ENCODE results near the gene LILRA2. TPM values are rescaled to one million over a fixed set of nuclear protein-coding genes. Genes with fewer than 3 reads are reported as not detected.
"Not testable (repeated sequence)": the region's sequence is repeated elsewhere in the genome, so short reads cannot be mapped to it uniquely, and the experiment has no call there.

LILRA2 gene
- total RNA-seq, 1 donor from 2014 or later: 0.15 TPM

GRCh38 chr19:54608792-54609191 is 35.2 kb downstream of the LILRA2 start:
- intact Hi-C loops (cut with micrococcal nuclease): no loop called here

GRCh38 chr19:54609356-54609791 is 35.8 kb downstream of the LILRA2 start:
- intact Hi-C loops (cut with micrococcal nuclease): no loop called here

- intact Hi-C loops (cut with micrococcal nuclease): no loop called here
Measured at GRCh38 chr19:54612428-54612827, 38.8 kb downstream of the LILRA2 start.

GRCh38 chr19:54614726-54615125 is 41.1 kb downstream of the LILRA2 start:
- intact Hi-C loops (cut with micrococcal nuclease): no loop called here

- intact Hi-C loops (cut with micrococcal nuclease): no loop called here
Measured at GRCh38 chr19:54616057-54616456, 42.5 kb downstream of the LILRA2 start.

- intact Hi-C loops (cut with micrococcal nuclease): no loop called here
Measured at GRCh38 chr19:54616821-54617560, 43.4 kb downstream of the LILRA2 start.

GRCh38 chr19:54620464-54620863 is 46.9 kb downstream of the LILRA2 start:
- intact Hi-C loops (cut with micrococcal nuclease): no loop called here

GRCh38 chr19:54622431-54622830 is 48.8 kb downstream of the LILRA2 start:
- intact Hi-C loops (cut with micrococcal nuclease): no loop called here

GRCh38 chr19:54624234-54624633 is 50.6 kb downstream of the LILRA2 start:
- intact Hi-C loops (cut with micrococcal nuclease): not testable (repeated sequence)

- intact Hi-C loops (cut with micrococcal nuclease): not testable (repeated sequence)
Measured at GRCh38 chr19:54624934-54625730, 51.5 kb downstream of the LILRA2 start.

GRCh38 chr19:54626757-54627156 is 53.2 kb downstream of the LILRA2 start:
- intact Hi-C loops (cut with micrococcal nuclease): no loop called here

GRCh38 chr19:54627912-54628311 is 54.3 kb downstream of the LILRA2 start:
- intact Hi-C loops (cut with micrococcal nuclease): not testable (repeated sequence)

- intact Hi-C loops (cut with micrococcal nuclease): loop anchor here (5.0 kb wide), 1 partner anchor 333 kb away; no protein-coding TSS in a partner anchor
Measured at GRCh38 chr19:54630262-54630661, 56.7 kb downstream of the LILRA2 start, which contains the start of gene LILRB1. TSS of gene LILRB1 (plus strand) at chr19:54630484. CDS start at chr19:54631074, 590 bp downstream.

- intact Hi-C loops (cut with micrococcal nuclease): loop anchor here (5.0 kb wide), 1 partner anchor 333 kb away; no protein-coding TSS in a partner anchor
Measured at GRCh38 chr19:54630782-54631181, 57.2 kb downstream of the LILRA2 start.

- intact Hi-C loops (cut with micrococcal nuclease): loop anchor here (5.0 kb wide), 1 partner anchor 334 kb away; no protein-coding TSS in a partner anchor
Measured at GRCh38 chr19:54631489-54632337, 58.1 kb downstream of the LILRA2 start.

GRCh38 chr19:54632517-54632916 is 58.9 kb downstream of the LILRA2 start:
- intact Hi-C loops (cut with micrococcal nuclease): loop anchor here (5.0 kb wide), 1 partner anchor 335 kb away; no protein-coding TSS in a partner anchor

- intact Hi-C loops (cut with micrococcal nuclease): loop anchor here (5.0 kb wide), 1 partner anchor 336 kb away; no protein-coding TSS in a partner anchor
Measured at GRCh38 chr19:54633401-54633800, 59.8 kb downstream of the LILRA2 start.

- intact Hi-C loops (cut with micrococcal nuclease): not testable (repeated sequence)
Measured at GRCh38 chr19:54636081-54636480, 62.5 kb downstream of the LILRA2 start.

GRCh38 chr19:54638683-54639082 is 65.1 kb downstream of the LILRA2 start:
- intact Hi-C loops (cut with micrococcal nuclease): no loop called here
